Cortex of kidney (tissue), 1 donor: ENCODE data around the gene ARMC2.
"Not testable (repeated sequence)": the region's sequence is repeated elsewhere in the genome, so short reads cannot be mapped to it uniquely, and the experiment has no call there.

Experiments
- DNase-seq: peaks from one replicate; lab custom pipeline; 2025; lab: John Stamatoyannopoulos, UW

ARMC2 gene

GRCh38 chr6:108916026-108916686 is 67.9 kb downstream of the ARMC2 start:
- no peak for DNase-seq

DNA sequence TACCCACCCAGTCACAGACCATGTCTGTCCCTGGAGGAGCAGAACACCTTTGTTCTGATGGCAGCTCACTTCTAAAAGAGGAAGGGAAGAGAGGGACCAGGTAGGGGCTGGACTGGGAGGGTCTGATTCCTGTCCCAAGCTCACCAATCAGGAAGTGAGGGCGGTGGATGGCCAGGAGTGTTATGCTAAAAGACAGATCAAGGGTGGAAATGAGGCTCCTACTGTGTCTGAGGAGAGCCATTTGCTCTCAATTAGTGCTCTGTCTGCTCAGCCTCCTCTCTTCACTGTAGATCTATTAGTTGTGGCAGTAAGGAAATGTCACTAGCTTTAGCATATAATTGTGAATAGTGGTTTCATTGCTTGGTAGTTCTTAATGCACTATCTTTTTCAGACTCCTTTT is 72.5 kb downstream of the ARMC2 start:
- DNase-seq, result no peak

- DNase-seq, result no peak
Observed at GRCh38 chr6:108921547-108922361, 73.5 kb downstream of the ARMC2 start.

DNA sequence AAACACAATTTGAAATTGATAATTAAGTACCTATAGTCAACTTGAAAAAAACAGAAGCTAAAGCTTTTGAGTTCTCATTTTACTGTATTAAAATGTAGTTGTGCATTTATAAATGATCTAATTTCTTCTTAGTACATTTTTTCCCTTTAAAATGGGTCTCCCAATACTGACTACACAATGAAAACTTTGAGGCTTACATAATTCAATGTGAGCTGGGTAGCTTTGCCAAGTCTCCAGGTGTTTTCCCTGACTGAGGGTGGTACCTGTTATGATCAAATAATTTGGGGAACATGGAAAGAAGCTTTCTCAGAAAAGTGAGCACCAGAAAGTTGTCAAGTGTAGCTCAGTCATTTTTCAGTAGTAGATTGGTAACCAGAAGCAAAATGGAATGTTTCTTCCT is 74.3 kb downstream of the ARMC2 start:
- no peak for DNase-seq

DNA sequence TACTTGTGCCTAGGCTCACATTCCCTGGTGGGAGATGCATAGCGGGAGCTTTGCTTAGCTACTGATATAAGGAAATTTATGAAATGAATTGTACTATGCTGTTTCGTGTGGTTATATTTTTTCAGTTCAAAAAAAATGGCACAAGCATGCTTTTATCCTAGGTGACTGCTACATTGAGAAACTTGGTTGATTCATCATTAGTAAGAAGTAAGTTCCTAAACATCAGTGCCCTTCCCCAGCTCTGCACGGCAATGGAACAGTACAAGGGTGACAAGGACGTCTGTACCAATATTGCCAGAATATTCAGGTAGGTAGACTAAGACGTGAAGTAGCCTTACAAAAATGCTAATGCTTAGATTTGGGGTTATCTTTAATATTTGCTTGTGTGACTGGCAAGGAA is 79.7 kb downstream of the ARMC2 start:
- no peak for DNase-seq

DNA sequence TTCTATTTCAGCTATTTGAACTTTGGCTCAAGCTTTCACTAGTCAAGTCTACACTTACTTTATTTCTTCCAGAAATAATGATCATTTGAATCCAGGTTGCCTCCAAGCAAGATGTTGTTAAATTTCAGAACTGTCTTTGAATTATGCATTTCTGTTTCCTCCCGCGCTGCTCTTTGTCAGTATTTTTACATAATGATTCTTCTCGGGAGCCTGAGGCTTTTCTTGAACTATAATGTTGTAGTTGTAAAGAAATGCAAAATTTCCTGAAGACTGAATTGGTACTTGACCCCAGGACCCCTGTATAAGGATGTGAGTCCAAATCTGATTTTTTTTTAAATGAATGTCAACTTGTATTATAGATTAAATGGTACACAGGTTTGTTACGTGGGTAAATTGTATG is 80.4 kb downstream of the ARMC2 start:
- DNase-seq, result no peak

DNA sequence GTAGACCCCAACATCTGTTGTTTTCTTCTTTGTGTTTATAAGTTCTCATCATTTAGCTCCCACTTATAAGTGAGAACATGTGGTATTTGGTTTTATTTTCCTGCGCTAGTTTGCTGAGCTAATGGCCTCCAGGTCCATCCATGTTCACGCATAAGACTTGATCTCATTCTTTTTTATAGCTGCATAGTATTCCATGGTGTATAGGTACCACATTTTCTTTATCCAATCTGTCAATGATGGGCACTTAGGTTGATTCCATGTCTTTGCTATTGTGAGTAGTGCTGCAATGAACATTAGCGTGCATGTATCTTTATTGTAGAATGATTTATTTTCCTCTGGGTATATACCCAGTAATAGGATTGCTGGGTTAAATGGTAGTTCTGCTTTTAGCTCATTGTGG is 82.9 kb downstream of the ARMC2 start:
- not testable (repeated sequence) for DNase-seq

GRCh38 chr6:108937170-108937569 is 88.9 kb downstream of the ARMC2 start:
- DNase-seq, result no peak

DNA sequence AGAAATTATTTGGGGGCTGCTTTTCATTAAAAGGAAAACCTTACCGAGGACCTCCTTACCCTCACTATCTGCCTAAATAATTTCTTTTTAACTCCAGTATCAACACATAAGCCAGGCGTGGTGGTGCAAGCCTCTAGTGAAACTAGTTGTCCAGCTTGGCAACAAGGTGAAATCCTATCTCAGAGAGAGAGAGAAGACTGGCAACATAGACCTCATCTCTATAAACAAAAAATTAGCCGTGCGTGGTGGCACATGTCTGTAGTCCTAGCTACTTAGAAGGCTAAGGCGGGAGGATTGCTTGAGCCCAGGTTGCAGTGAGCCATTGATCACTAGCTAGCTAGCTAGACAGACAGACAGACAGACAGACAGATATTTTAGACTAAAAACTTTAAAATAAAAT is 92.5 kb downstream of the ARMC2 start:
- no peak for DNase-seq

DNA sequence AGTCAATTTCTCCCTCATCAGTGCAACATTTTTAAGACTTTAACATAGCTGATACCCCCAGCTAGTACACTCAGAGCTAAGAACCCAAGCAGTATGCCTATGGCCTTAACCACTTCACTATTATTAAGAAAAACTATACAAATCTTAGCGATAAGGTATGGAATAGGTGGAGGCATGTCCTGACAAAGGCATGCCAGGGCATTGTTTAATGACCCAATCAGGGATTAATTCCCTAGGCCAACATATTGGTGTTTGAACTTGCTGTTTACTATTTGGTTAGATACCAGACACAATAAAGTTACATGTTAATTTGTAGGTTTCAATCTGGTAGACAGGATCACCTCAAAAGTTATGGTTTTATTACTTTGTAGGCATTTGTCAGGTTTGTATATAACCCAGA is 93.1 kb downstream of the ARMC2 start:
- no peak for DNase-seq

DNA sequence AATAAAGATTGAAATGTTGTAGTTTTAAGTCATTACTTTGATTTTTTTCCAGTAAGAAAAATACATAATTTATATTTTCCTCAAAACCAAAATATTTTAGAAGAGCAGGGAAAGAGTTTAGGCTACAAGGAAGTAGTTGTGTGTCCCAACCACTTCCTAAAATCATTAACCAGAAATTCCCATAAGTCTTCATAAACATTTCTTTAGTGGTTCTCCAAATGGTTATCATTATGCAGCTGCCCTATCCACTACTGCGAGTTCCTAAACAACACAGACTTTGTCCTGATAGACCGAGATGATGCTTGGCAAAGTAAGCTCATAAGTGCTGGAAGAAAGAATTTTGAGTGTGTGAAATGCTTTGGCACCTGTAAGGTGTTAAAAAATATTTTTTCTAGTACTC is 93.6 kb downstream of the ARMC2 start:
- DNase-seq, result no peak

- DNase-seq, result no peak
Observed at GRCh38 chr6:108942556-108943492, 94.6 kb downstream of the ARMC2 start.

DNA sequence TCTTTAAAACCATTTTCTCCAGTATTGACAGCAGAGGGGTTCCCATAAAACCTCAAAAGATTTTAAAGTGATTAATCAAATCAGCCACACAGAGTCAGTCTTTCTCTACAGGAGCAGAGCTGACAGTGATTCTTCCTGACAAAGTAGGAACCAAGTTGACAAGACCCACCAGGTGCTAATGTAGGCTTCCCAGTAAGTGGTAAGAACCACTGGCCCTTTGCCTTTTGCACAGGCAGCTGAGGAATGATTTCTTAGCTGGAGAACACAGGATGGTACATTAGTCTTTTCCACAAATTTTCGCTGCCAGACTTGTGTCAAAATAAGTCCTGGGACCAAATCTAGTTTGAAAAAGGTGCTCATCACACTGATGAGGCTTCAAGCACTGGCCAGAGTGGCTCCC is 95.8 kb downstream of the ARMC2 start:
- DNase-seq, result no peak

DNA sequence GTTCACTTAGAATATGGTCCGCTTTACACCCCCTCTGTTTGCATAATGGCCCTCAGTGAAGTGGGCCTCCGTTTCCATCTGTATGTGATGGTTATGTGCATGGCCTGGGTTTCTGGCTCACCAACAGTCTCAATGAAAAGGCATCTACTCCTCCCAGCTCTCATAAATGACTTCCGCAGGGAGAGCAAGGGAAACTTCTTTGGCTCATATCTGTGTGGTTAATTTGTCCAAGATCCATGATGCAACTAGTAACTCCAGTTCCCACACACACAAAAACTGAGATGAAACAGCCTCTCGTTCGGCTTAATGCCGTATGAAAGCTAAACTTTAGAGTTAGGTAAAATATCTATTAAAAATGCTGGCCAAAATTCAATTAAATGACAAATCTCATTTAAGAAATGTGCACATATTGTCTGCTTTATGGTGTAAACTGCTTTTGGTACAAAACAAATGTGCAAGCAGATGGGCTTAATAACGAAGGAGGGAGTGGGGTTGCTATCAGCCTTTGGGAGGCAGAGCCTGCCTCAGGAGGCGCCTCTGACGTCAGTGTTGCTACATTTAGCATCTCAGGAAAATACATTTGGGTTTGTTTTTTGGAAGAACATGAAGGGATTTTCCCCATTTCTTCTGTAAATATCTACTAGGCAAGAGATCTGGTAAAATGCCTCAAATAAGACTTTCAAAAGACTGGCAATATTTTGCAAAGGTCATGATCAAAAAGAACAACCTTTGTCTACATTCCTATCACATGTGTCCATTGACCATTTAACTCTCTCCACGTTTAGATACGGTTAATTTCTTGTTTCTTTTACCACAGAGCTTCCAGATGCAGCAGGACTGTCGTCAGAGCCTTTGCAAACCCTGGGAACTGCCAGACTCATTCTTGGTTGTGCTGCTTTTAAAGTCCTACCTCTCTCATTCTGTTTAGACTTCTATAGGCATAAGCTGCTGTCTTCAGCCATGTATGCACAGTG is 96.8 kb downstream of the ARMC2 start:
- no peak for DNase-seq

- no peak for DNase-seq
Observed at GRCh38 chr6:108945681-108946159, 97.5 kb downstream of the ARMC2 start.

GRCh38 chr6:108946695-108947094 is 98.5 kb downstream of the ARMC2 start:
- no peak for DNase-seq

DNA sequence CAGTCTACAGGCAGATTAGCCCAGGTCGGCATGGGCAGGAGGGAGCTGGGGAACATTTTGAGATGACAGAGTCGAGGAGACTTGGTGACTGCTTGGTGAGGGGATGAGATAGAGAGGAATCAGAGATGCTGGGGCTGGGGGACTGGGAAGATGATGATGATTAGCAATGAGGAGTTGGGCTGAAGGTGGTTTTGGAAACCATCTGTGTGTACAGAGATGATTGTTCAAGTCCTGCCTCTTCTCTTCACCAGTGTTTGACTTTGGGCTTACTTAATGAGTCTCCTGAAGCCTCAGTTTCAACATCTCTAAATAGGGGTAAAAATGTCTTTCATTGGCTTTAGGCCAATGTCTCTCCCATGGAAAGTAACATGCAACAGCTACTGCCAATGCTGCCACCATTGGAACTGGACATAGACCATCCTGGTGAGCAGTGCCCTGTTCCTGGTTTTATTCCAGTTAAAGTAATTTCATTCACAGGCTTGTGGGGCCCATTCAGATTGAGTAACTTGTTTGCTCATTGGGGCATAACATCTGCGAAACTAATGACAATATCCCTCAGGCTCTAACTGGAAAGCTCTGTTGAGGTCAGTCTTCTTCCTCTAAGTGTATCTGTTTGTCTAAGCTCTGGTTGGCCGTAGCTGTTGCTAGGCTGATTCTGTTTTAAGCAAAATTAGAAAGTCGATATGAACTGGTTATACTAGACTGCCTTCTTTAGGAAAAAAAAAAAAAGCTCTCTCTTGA is 99.1 kb downstream of the ARMC2 start:
- DNase-seq, result no peak

DNA sequence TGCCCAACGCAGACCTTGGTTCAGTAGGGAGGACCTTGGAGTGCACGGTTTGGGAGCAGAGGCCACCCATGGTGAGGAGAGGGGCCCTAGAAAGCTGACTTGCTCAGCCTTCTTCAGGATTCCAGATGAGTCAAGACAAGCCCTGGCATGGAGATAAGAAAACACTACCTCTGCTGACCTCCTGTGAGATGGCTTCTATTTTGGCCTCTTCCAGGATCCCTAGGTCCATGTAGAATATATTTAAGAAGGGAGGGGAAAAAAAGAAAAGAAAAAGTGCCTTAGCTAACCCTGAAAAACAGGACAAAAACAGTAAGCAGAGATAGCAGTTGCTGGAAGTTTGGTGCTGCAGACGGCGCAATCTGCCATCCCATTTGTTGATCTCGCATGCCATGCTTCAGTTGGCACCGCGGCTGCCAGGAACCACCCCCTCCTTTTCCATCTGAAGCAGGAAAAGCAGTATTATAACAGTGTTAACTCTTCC is 100.0 kb downstream of the ARMC2 start:
- DNase-seq, result no peak

- DNase-seq, result no peak
Observed at GRCh38 chr6:108951351-108951953, 103.2 kb downstream of the ARMC2 start.
